Measurements from ENCODE around the gene TNFRSF21.

DNA sequence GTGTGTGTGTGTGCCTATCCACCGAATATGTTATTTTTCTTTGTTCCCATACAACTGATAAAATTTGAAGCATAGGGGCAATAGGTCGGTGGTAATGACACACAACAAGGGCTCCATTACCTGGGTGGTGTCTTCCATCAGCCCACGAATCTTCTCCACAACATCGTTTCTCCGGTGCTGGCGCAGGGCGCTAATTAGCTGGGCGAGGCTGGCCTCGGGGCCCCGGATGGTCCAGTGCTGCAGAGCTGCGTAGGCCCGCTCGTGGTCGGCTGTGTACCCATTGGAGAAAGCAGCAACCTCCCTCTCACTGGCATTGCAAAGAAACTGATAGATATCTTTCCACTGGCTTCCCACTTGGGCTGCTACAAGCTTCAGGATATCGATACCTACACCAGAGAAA is 56.6 kb downstream of the TNFRSF21 start:
- TF ChIP-seq, protein P1, sequence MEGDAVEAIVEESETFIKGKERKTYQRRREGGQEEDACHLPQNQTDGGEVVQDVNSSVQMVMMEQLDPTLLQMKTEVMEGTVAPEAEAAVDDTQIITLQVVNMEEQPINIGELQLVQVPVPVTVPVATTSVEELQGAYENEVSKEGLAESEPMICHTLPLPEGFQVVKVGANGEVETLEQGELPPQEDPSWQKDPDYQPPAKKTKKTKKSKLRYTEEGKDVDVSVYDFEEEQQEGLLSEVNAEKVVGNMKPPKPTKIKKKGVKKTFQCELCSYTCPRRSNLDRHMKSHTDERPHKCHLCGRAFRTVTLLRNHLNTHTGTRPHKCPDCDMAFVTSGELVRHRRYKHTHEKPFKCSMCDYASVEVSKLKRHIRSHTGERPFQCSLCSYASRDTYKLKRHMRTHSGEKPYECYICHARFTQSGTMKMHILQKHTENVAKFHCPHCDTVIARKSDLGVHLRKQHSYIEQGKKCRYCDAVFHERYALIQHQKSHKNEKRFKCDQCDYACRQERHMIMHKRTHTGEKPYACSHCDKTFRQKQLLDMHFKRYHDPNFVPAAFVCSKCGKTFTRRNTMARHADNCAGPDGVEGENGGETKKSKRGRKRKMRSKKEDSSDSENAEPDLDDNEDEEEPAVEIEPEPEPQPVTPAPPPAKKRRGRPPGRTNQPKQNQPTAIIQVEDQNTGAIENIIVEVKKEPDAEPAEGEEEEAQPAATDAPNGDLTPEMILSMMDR (conservative IDR thresholded peaks at IDR 0.05; ENCODE audit: low read length), result no peak
- no peak for TF ChIP-seq EZH2phosphoT487 (IDR thresholded peaks at IDR 0.05; ENCODE audit: borderline replicate concordance, low read depth, low read length)
